Spinal cord (tissue), 10 donors: ENCODE results near the gene RGP1. TPM values are rescaled to one million over a fixed set of nuclear protein-coding genes. Genes with fewer than 3 reads are reported as not detected.

Experiments
- DNase-seq, 6 donors: peaks; one replicate each; pipeline versions ENCODE4 v3.0.0 to v3.0.0-alpha.2; 2013 to 2015; ENCODE audit warnings: low spot score in 6 of 6, low read depth in 4 of 6
- H3K27ac ChIP-seq: one replicate; pipeline ENCODE4 v1.5.1; 2013; ENCODE audit warnings: low read depth, low read length, control low read depth
- H3K27me3 ChIP-seq: one replicate; pipeline ENCODE4 v1.6.1; 2013; ENCODE audit warnings: low read length; ENCODE audit not compliant: control insufficient read depth, insufficient read depth
- H3K36me3 ChIP-seq: one replicate; pipeline ENCODE4 v1.6.1; 2013; ENCODE audit warnings: low read length; ENCODE audit not compliant: control insufficient read depth, insufficient read depth
- H3K4me1 ChIP-seq: one replicate; pipeline ENCODE4 v1.6.1; 2013; ENCODE audit warnings: low read length; ENCODE audit not compliant: control insufficient read depth, insufficient read depth
- H3K4me3 ChIP-seq: one replicate; pipeline ENCODE4 v1.5.1; 2013; ENCODE audit warnings: low read depth, low read length, control low read depth
- H3K9me3 ChIP-seq: one replicate; pipeline ENCODE4 v1.6.1; 2013; ENCODE audit warnings: low read length; ENCODE audit not compliant: control insufficient read depth, insufficient read depth
- WGBS: methylation state at CpG from one replicate; pipeline ENCODE4 v1.1.5; 2013; ENCODE audit warnings: missing lambda C conversion rate; ENCODE audit not compliant: insufficient coverage; 5-methylcytosine and 5-hydroxymethylcytosine counted together
- polyA plus RNA-seq, 2 donors: library from polyadenylated mRNA; unstranded; fragments of 120-200 nt; gene quantifications; one replicate each; pipeline ENCODE4 v1.2.1, GENCODE V29; 2013; ENCODE audit not compliant: insufficient read length in 2 of 2
- total RNA-seq, 2 donors: library from RNA; depleted of rRNA in 1 of 2; stranded (reverse); fragments of 120-200 nt in 1 of 2; fragments of >200 nt in 1 of 2; gene quantifications; one replicate each; pipeline versions ENCODE4 v1.2.3 to v1.2.4, GENCODE V29; 2013 to 2014
- donor health status: healthy.

RGP1 gene
- total and polyA plus RNA-seq, 4 donors, result 12.7 to 23.5 (median 21.5) TPM

DNA sequence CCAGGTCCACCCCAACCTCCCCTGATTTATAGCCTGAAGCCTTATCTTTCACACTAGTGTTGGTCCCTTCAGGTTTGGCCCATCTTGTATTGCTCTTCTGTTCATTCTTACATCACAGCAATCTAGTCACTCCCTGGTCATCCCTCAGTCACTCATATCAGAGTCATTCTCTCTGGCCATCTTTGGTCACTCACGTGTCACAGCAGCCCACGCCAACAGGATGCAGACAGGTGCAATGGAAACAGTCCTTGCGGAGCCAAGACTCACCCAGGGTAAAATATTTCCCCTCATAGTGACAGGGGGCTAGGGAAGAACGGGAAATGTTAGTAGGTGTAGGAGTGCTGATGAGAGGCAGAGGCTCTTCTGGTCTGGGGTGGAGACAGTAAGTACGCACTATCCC is 4.4 kb downstream of the RGP1 start:
- Histone ChIP-seq H3K36me3 (peaks cover 47% of the 10 kb centered on the region), H3K4me1 (peaks cover 26% of the 10 kb centered on the region), H3K9me3 (no peaks in the 10 kb centered on the region), H3K4me3 (no peak overlapping the region), H3K27me3 (no peaks in the 10 kb centered on the region), H3K27ac (no peak overlapping the region)
- DNase-seq, result no peak
- 87% methylated on average over 2 of the region's 5 CpGs for WGBS

DNA sequence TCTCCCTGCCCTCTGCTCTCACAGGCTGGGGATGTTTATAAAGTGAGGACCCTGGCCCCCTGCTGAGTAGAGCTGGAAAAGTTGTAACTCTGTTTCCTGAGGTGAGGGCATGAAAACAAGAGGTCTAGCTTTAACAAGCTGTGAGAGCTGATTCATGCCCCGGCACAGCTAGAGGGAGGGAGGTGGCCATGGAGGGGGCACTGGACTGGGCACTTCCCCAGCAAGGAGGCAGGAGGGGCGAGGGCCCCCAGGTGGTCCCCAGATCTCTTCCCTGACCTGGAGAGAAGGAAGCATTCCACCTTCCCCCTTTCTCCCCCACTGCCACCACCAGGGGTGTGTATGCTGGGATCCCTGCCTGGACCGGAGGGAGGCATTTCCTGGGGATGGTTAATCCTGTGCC is 5.2 kb downstream of the RGP1 start, which contains the start of gene MSMP:
MSMP (minus strand) TSS at position 13 of the 400 bp plus-strand sequence. CDS start 147 bp downstream, outside the sequence.
- no peak for DNase-seq
- H3K36me3 ChIP-seq, result peaks cover 47% of the 10 kb centered on the region
- H3K27me3 ChIP-seq, result no peaks in the 10 kb centered on the region
- WGBS, result 20% methylated on average over 1 of the region's 3 CpGs
- H3K4me1 ChIP-seq, result peaks cover 25% of the 10 kb centered on the region
- no peak within 1 kb of the TSS for H3K4me3 ChIP-seq
- H3K9me3 ChIP-seq, result no peaks in the 10 kb centered on the region
- H3K27ac ChIP-seq, result no peak within 1 kb of the TSS

- Histone ChIP-seq H3K36me3 (peaks cover 47% of the 10 kb centered on the region), H3K9me3 (no peaks in the 10 kb centered on the region), H3K4me3 (no peak overlapping the region), H3K27ac (no peak overlapping the region), H3K4me1 (peaks cover 17% of the 10 kb centered on the region), H3K27me3 (no peaks in the 10 kb centered on the region)
- WGBS, result 93% methylated on average over 2 of the region's 4 CpGs
- no peak for DNase-seq
These were observed 6.0 kb downstream of the RGP1 start for GRCh38 chr9:35755071-35755470.

DNA sequence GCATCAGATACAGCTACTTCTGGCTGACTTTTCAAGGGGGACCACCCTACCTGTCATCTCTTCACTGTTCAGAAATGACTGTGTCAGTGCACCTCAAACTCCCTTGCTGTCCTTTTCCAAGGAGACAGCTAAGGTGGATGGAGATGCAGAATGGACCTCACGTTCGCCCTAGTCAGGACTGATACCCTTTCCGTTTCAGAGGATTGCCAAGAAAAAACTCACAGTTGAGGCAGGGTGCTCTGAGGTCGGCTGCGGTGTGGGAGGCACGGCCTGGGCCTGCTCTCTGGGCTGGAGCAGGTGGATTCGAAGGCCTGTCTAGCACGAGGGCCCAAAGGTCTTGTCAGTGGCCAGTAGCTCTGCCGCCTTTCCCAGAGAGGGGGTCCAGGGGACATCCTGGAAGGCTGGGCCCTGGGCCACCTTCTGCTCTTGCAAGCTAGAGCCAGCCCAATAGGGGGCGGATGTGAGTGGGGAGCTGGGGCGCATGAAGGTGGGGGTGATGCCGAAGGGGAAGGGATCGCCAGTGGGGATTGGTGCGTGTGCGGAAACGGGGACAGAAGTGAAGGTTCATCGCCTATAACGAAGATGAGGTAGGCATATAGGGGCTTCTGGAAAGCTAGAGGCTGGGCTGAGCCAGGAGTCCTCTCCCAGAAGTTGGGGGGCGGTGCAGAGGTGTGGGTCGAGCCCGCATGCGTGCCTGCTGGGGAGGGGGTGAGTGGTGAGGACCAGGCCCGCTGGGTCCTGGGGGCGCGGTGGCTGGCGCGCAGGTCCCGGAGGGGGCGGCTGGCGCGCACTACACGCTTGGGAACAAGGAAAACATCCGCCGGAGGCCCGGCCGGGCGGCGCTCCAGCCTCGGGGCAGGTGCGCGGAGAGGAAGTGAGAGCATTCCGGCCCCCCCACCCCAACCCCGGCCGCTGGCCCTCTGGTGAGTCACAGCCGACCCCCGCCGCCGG is 7.5 kb downstream of the RGP1 start:
- Histone ChIP-seq H3K27ac (peak overlapping the region; percentile 92), H3K36me3 (peaks cover 37% of the 10 kb centered on the region), H3K9me3 (no peaks in the 10 kb centered on the region), H3K4me3 (peak overlapping the region; percentile 79), H3K4me1 (peaks cover 11% of the 10 kb centered on the region), H3K27me3 (no peaks in the 10 kb centered on the region)
- DNase-seq, result peak in 2 of 6 donors; percentile 82 to 84
- 12% methylated on average over 39 of the region's 48 CpGs for WGBS

DNA sequence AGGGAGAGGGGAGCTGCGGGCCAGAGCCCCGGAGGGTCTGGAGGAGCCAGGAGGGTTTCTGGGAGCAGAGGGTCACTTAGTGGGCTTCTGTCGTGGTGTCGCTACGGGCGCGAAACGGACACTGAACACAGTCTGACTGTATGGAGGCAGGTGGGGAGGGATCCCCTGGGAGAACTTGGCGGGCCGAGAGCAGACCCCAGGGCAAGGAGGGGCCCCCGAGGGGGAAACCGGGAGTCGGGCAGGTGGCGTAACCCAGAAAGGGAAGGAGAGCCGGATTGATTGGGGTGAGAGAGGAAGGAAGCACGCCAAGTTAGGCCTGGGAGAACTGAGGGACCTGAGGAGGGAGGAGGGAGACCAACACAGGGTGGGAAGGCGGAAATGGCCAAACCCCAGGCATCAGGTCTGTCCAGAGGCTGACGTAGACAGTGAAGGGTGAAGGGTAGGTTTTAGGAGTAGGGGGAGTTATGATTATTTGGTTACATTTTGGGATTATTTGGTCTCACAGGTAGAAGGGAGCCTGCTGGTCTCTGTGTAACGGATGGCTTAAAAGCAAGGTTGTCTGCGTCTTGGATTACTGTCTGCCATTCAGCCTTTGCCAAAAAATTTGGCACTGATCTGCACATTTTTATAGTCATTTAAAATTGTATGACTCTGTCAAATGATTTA is 8.3 kb downstream of the RGP1 start:
- Histone ChIP-seq H3K9me3 (no peaks in the 10 kb centered on the region), H3K27me3 (no peaks in the 10 kb centered on the region), H3K27ac (peak overlapping the region; percentile 92), H3K4me1 (peaks cover 11% of the 10 kb centered on the region), H3K4me3 (peak overlapping the region; percentile 79), H3K36me3 (peaks cover 28% of the 10 kb centered on the region)
- peak in 2 of 6 donors; percentile 66 to 76 for DNase-seq
- WGBS, result under 1% methylated on average over 18 of the region's 20 CpGs

- peak overlapping the region; percentile 92 for H3K27ac ChIP-seq
- H3K4me3 ChIP-seq, result peak overlapping the region; percentile 79
These were observed 8.8 kb downstream of the RGP1 start for GRCh38 chr9:35757892-35758275.

GRCh38 chr9:35758475-35759050 is 9.5 kb downstream of the RGP1 start:
- peaks cover 11% of the 10 kb centered on the region for H3K4me1 ChIP-seq
- DNase-seq, result no peak
- H3K27me3 ChIP-seq, result no peaks in the 10 kb centered on the region
- peaks cover 16% of the 10 kb centered on the region for H3K36me3 ChIP-seq
- no peak overlapping the region for H3K4me3 ChIP-seq
- H3K27ac ChIP-seq, result peak overlapping the region; percentile 92
- WGBS, result 45% methylated on average over 2 of the region's 3 CpGs
- no peaks in the 10 kb centered on the region for H3K9me3 ChIP-seq

More at GRCh38 chr9:35757892-35758275, 8.8 kb downstream of the RGP1 start:
- DNase-seq, result no peak
- Histone ChIP-seq H3K9me3 (no peaks in the 10 kb centered on the region), H3K36me3 (peaks cover 23% of the 10 kb centered on the region), H3K4me1 (peaks cover 11% of the 10 kb centered on the region), H3K27me3 (no peaks in the 10 kb centered on the region)

- Histone ChIP-seq H3K4me3 (no peak overlapping the region), H3K27me3 (no peaks in the 10 kb centered on the region), H3K4me1 (peaks cover 11% of the 10 kb centered on the region), H3K36me3 (peaks cover 5% of the 10 kb centered on the region), H3K9me3 (no peaks in the 10 kb centered on the region), H3K27ac (no peak overlapping the region)
- DNase-seq, result no peak
- 93% methylated on average over 4 of the region's 4 CpGs for WGBS
These were observed 10.7 kb downstream of the RGP1 start for GRCh38 chr9:35759795-35760194.

GRCh38 chr9:35760651-35761050 is 11.6 kb downstream of the RGP1 start:
- H3K27ac ChIP-seq, result peak overlapping the region; percentile 47
- no peaks in the 10 kb centered on the region for H3K9me3 ChIP-seq
- peak in 2 of 6 donors; percentile 49 to 60 for DNase-seq

More at GRCh38 chr9:35760651-35761050, 11.6 kb downstream of the RGP1 start:
- peaks cover 3% of the 10 kb centered on the region for H3K36me3 ChIP-seq
- no peak overlapping the region for H3K4me3 ChIP-seq
- peaks cover 11% of the 10 kb centered on the region for H3K4me1 ChIP-seq
- WGBS, result 78% methylated on average over 2 of the region's 2 CpGs
- H3K27me3 ChIP-seq, result no peaks in the 10 kb centered on the region
